Thoracic aorta (tissue), 2 donors: ENCODE data around the gene EFNA1. TPM values are rescaled to one million over a fixed set of nuclear protein-coding genes. Genes with fewer than 3 reads are reported as not detected.

Source experiments
- ATAC-seq: fragments of 150-250 bp; one replicate; pipeline ENCODE4 v1.8.0; 2017; ENCODE audit warnings: low read depth; ENCODE audit not compliant: insufficient number of reproducible peaks, low FRiP score
- DNase-seq: peaks from one replicate; pipeline ENCODE4 v3.0.0-alpha.2; 2020; ENCODE audit warnings: low spot score
- H3K27ac ChIP-seq, 2 donors: fragments of 200-600 bp; sonication (generic); 1 replicate in 1 of 2; 2 replicates in 1 of 2; pipeline ENCODE4 v1.5.1; 2016; ENCODE audit warnings: mild to moderate bottlenecking in 2 of 2, moderate library complexity in 2 of 2
- H3K27me3 ChIP-seq: fragments of 200-600 bp; sonication (generic); replicated peaks from 2 replicates; pipeline ENCODE4 v1.6.0; 2016; ENCODE audit warnings: mild to moderate bottlenecking; ENCODE audit not compliant: insufficient read depth
- H3K36me3 ChIP-seq: fragments of 200-600 bp; sonication (generic); one replicate; pipeline ENCODE4 v1.5.1; 2016
- H3K4me1 ChIP-seq, 2 donors: fragments of 200-600 bp; sonication (generic); 1 replicate in 1 of 2; 2 replicates in 1 of 2; pipeline versions ENCODE4 v1.5.1 to v1.6.0; 2016; ENCODE audit warnings: low read depth in 2 of 2, mild to moderate bottlenecking in 1 of 2; ENCODE audit not compliant: control insufficient read depth in 1 of 2
- H3K4me3 ChIP-seq: fragments of 200-600 bp; sonication (generic); 2 replicates; pipeline ENCODE4 v1.5.1; 2016; ENCODE audit warnings: mild to moderate bottlenecking
- H3K9me3 ChIP-seq: fragments of 200-600 bp; sonication (generic); 2 replicates; pipeline ENCODE4 v1.5.1; 2016
- total RNA-seq, 2 donors: library from RNA; depleted of rRNA; stranded (reverse); fragments of >200 nt; gene quantifications; one replicate each; pipeline versions ENCODE4 v1.1.0 to v1.2.3, GENCODE V29; 2016
- TF ChIP-seq, protein P1 (sequence below): fragments of 200-600 bp; sonication (generic); IDR thresholded peaks from one replicate; pipeline ENCODE4 v1.5.1; 2019; ENCODE audit warnings: antibody characterized with exemption

EFNA1 gene
- total RNA-seq, 2 donors from 2014 or later, result 4.6 to 15.4 TPM

DNA sequence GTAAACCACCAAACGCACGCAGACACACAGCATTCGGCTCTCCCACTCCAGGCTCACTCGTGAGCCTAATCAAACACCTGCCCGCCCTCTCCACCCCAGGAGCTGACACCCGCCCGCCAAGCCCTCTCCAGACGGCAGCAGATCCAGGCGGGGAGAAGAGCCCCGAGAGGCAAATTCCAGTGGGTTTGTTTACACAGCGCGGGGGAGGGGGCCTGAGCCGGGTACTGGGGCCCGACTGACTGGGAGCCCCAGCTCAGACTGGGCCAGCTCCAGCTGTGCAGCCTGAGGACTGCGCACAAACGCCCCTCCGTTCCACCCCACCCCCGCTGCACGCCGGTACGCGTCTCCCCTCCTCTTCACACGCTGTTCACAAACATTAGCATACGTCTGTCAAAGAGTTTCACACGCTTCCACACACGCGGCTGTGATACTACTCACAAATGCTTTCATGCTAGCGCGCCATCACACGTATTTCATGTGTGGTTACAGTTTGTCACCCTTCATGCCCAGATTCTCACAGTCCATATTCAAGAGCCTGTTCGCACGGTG is 1.0 kb upstream of the EFNA1 start:
- DNase-seq (no peak), ATAC-seq (no peak)
- Histone ChIP-seq H3K27me3 (no peaks in the 10 kb centered on the region), H3K27ac (peak overlapping the region; percentile 28 to 37), H3K4me3 (peak overlapping the region; percentile 80), H3K4me1 (peaks cover 17 to 43% of the 10 kb centered on the region in 2 donors), H3K36me3 (no peaks in the 10 kb centered on the region), H3K9me3 (no peaks in the 10 kb centered on the region)
- TF ChIP-seq, protein P1, sequence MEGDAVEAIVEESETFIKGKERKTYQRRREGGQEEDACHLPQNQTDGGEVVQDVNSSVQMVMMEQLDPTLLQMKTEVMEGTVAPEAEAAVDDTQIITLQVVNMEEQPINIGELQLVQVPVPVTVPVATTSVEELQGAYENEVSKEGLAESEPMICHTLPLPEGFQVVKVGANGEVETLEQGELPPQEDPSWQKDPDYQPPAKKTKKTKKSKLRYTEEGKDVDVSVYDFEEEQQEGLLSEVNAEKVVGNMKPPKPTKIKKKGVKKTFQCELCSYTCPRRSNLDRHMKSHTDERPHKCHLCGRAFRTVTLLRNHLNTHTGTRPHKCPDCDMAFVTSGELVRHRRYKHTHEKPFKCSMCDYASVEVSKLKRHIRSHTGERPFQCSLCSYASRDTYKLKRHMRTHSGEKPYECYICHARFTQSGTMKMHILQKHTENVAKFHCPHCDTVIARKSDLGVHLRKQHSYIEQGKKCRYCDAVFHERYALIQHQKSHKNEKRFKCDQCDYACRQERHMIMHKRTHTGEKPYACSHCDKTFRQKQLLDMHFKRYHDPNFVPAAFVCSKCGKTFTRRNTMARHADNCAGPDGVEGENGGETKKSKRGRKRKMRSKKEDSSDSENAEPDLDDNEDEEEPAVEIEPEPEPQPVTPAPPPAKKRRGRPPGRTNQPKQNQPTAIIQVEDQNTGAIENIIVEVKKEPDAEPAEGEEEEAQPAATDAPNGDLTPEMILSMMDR, result no peak

DNA sequence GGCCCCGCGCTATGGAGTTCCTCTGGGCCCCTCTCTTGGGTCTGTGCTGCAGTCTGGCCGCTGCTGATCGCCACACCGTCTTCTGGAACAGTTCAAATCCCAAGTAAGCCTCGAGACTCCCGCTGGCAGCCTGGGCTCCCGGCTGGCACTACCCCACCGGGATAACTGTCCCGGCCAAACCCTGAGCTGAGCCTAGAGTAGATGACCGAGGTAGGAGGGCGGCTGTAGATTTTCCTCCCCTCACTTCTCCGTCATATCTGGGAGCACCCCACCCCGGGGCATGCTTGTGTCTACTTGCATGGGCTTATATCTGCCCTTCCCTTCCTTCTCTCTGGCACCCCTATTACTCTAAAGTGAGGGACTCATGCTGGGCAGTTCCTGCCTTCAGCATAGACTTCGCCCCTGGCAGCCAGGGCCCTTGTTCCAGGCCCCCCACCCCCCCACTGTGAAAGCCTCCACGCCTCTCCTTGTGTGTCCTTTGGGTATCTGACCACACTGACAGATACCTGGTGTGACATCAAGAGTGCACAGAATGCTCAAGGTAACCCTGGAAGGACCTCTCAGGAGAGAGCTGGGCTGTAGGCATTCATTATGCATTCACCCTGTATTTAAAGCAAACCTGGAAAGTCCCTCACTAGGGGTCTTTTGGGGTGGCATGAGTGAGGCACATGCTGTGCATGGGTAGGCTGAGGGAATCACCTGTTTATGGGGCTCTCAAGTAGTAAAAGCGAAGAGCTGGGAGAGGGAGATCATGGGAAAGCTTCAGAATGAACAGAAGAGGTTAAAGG is 485 bp downstream of the EFNA1 start:
- Histone ChIP-seq H3K27ac (peak overlapping the region in 1 of 2 donors; percentile 37), H3K27me3 (no peaks in the 10 kb centered on the region), H3K9me3 (no peaks in the 10 kb centered on the region), H3K4me1 (peaks cover 17 to 43% of the 10 kb centered on the region in 2 donors), H3K4me3 (peak overlapping the region; percentile 80), H3K36me3 (no peaks in the 10 kb centered on the region)
- TF ChIP-seq, protein P1, result no peak
- no peak for DNase-seq
- ATAC-seq, result no peak

- no peaks in the 10 kb centered on the region for H3K9me3 ChIP-seq
Measured at GRCh38 chr1:155128755-155129473, 1.2 kb downstream of the EFNA1 start.

GRCh38 chr1:155130272-155131006 is 2.8 kb downstream of the EFNA1 start:
- H3K27me3 ChIP-seq, result no peaks in the 10 kb centered on the region
- H3K9me3 ChIP-seq, result no peaks in the 10 kb centered on the region
- H3K27ac ChIP-seq, result peak overlapping the region in 1 of 2 donors; percentile 5
- H3K36me3 ChIP-seq, result no peaks in the 10 kb centered on the region
- ATAC-seq (no peak), DNase-seq (no peak)
- peaks cover 24 to 53% of the 10 kb centered on the region in 2 donors for H3K4me1 ChIP-seq
- TF ChIP-seq, protein P1, result no peak
- peak overlapping the region; percentile 80 for H3K4me3 ChIP-seq

More at GRCh38 chr1:155128755-155129473, 1.2 kb downstream of the EFNA1 start:
- Histone ChIP-seq H3K4me3 (peak overlapping the region; percentile 80), H3K4me1 (peaks cover 17 to 43% of the 10 kb centered on the region in 2 donors), H3K36me3 (no peaks in the 10 kb centered on the region), H3K27ac (no peak overlapping the region), H3K27me3 (no peaks in the 10 kb centered on the region)
- DNase-seq, result no peak
- TF ChIP-seq, protein P1, result no peak
- no peak for ATAC-seq
